Parathyroid adenoma (tissue), 2 donors: ENCODE results near the gene CNTNAP2.

Experiments used
- H2AFZ ChIP-seq: fragments of 300-600 bp; sonication (generic); one replicate; pipeline ENCODE4 v1.7.0; 2017; ENCODE audit warnings: antibody characterized with exemption, mild to moderate bottlenecking
- H3K27ac ChIP-seq: fragments of 300-600 bp; sonication (generic); one replicate; pipeline ENCODE4 v1.7.0; 2017
- H3K27me3 ChIP-seq: fragments of 300-600 bp; sonication (generic); one replicate; pipeline ENCODE4 v1.7.0; 2017; ENCODE audit warnings: low read length; ENCODE audit not compliant: control insufficient read depth, insufficient read depth
- H3K36me3 ChIP-seq: fragments of 300-600 bp; sonication (generic); one replicate; pipeline ENCODE4 v1.7.0; 2017; ENCODE audit warnings: low read length; ENCODE audit not compliant: control insufficient read depth, insufficient read depth
- H3K4me1 ChIP-seq: fragments of 300-600 bp; sonication (generic); one replicate; pipeline ENCODE4 v1.7.0; 2017; ENCODE audit warnings: control low read depth
- H3K4me2 ChIP-seq: fragments of 300-600 bp; sonication (generic); one replicate; pipeline ENCODE4 v1.7.0; 2017; ENCODE audit warnings: low read length
- H3K4me3 ChIP-seq: fragments of 300-600 bp; sonication (generic); one replicate; pipeline ENCODE4 v1.7.0; 2017; ENCODE audit warnings: low read depth, low read length
- H3K79me2 ChIP-seq: fragments of 300-600 bp; sonication (generic); one replicate; pipeline ENCODE4 v1.7.0; 2017; ENCODE audit warnings: control low read depth
- H3K9ac ChIP-seq: fragments of 300-600 bp; sonication (generic); one replicate; pipeline ENCODE4 v1.7.0; 2017; ENCODE audit warnings: mild to moderate bottlenecking
- H3K9me3 ChIP-seq: fragments of 300-600 bp; sonication (generic); one replicate; pipeline ENCODE4 v1.7.0; 2017; ENCODE audit warnings: low read length; ENCODE audit not compliant: control insufficient read depth
- TF ChIP-seq, protein P1 (sequence below): fragments of 300-600 bp; sonication (generic); IDR thresholded peaks from one replicate; pipeline ENCODE4 v1.7.0; 2017; ENCODE audit warnings: antibody characterized with exemption, mild to moderate bottlenecking
- donor health status: primary hyperparathyroidism.

Gene CNTNAP2

DNA sequence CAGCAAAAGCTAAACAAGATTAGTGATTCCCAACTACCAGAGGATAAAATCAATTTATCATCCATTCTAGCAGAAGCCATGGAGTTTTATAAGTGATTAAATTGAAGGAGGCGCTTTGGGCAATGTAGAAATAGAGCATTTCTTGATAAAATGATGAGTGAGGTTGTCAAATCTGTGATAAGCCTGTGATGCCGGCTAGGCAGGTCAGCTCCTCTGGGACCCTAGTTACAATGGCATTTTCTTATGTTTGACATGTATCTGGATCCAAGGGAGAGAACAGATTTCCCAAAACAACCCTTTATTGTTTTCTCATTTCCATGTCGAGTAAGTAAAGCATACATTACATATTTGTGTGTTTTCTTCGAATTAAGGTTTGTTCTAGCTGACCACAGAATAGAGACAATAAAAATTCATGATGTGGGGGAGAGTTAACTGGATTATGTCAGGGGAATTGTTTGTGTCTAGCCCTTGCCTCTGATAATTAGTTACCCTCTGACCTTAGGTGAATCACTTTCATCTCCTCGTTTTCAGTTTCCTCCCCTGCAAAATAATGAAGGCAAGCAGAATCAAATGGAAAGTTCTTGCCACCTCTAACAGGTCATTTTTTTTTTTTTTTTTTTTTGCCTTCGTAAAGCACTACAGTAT lies 378.5 kb downstream of the CNTNAP2 start:
- H3K36me3 ChIP-seq, result no peaks in the 10 kb centered on the region
- no peak overlapping the region for H3K4me2 ChIP-seq
- H3K4me1 ChIP-seq, result no peaks in the 10 kb centered on the region
- no peak overlapping the region for H3K27ac ChIP-seq
- TF ChIP-seq, protein P1, sequence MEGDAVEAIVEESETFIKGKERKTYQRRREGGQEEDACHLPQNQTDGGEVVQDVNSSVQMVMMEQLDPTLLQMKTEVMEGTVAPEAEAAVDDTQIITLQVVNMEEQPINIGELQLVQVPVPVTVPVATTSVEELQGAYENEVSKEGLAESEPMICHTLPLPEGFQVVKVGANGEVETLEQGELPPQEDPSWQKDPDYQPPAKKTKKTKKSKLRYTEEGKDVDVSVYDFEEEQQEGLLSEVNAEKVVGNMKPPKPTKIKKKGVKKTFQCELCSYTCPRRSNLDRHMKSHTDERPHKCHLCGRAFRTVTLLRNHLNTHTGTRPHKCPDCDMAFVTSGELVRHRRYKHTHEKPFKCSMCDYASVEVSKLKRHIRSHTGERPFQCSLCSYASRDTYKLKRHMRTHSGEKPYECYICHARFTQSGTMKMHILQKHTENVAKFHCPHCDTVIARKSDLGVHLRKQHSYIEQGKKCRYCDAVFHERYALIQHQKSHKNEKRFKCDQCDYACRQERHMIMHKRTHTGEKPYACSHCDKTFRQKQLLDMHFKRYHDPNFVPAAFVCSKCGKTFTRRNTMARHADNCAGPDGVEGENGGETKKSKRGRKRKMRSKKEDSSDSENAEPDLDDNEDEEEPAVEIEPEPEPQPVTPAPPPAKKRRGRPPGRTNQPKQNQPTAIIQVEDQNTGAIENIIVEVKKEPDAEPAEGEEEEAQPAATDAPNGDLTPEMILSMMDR, result no peak
- no peaks in the 10 kb centered on the region for H3K27me3 ChIP-seq
- no peak overlapping the region for H2AFZ ChIP-seq
- H3K9ac ChIP-seq, result no peak overlapping the region
- no peaks in the 10 kb centered on the region for H3K79me2 ChIP-seq
- no peak overlapping the region for H3K4me3 ChIP-seq
- H3K9me3 ChIP-seq, result no peaks in the 10 kb centered on the region

DNA sequence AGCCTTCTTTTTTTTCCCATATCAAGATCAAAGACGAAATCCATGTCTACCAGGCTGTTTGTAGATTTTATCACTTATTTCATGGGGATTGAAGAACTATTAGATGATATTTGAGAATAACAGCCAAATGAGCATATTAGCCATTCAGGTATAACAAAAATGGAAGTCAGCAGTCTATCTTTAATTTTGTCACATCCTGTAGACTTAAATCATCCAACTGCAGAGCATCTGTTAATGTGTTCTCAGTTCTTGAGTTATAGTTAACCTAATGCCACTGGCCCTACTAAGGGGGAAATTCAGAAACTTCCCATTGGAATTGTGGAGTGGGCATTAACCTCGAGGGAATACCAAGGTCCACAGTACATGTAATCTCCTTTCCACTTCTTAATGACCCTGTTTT lies 380.1 kb downstream of the CNTNAP2 start:
- TF ChIP-seq, protein P1, result no peak
- H3K36me3 ChIP-seq, result no peaks in the 10 kb centered on the region
- H3K4me2 ChIP-seq, result no peak overlapping the region
- H3K4me1 ChIP-seq, result no peaks in the 10 kb centered on the region
- no peak overlapping the region for H3K27ac ChIP-seq
- H2AFZ ChIP-seq, result no peak overlapping the region
- H3K4me3 ChIP-seq, result no peak overlapping the region
- no peak overlapping the region for H3K9ac ChIP-seq
- no peaks in the 10 kb centered on the region for H3K79me2 ChIP-seq
- H3K27me3 ChIP-seq, result no peaks in the 10 kb centered on the region
- no peaks in the 10 kb centered on the region for H3K9me3 ChIP-seq

DNA sequence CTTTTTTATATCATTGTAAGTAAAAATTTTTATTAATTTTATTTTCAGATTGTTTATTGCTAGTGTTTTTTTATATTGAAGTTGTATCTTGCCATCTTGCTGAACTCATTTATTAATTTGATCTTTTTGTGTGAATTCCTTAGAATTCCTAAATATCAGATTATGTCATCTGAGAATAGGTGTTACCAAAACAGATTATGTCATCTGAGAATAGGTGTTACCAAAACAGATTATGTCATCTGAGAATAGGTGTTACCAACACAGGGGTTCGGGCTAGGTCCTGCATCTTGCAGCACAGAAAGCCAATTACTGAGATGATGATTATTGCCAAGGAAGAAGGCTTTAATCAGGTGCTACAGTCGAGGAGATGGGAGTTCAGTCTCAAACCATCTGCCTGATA lies 383.4 kb downstream of the CNTNAP2 start:
- Histone ChIP-seq H3K79me2 (no peaks in the 10 kb centered on the region), H3K36me3 (no peaks in the 10 kb centered on the region), H3K9ac (no peak overlapping the region), H3K4me2 (no peak overlapping the region), H3K27me3 (no peaks in the 10 kb centered on the region), H3K4me1 (no peaks in the 10 kb centered on the region), H3K9me3 (no peaks in the 10 kb centered on the region), H3K27ac (no peak overlapping the region), H3K4me3 (no peak overlapping the region), H2AFZ (no peak overlapping the region)
- TF ChIP-seq, protein P1, result no peak

DNA sequence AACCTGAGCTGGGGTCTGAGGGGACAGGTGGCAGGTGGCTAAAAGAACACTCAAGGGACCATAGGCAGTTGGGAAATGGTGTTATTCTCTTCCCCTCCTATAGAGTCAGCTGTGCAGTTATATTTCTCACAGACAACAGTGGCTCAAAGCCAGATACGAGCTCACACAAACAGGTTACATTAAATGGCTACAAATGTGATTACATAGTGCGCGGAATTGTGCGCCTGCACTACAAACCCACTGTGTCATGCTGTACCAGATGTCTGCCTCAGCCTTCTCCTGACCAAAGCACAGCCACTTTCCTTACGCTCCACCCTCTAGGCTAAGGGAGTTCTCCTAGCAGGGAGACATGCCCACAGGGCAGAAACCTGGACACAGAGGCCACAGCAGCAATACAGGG lies 387.2 kb downstream of the CNTNAP2 start:
- H3K9me3 ChIP-seq, result no peaks in the 10 kb centered on the region
- no peaks in the 10 kb centered on the region for H3K36me3 ChIP-seq
- H3K27ac ChIP-seq, result no peak overlapping the region
- no peak overlapping the region for H3K4me3 ChIP-seq
- no peaks in the 10 kb centered on the region for H3K27me3 ChIP-seq
- no peak overlapping the region for H3K4me2 ChIP-seq
- TF ChIP-seq, protein P1, result no peak
- no peaks in the 10 kb centered on the region for H3K79me2 ChIP-seq
- H3K9ac ChIP-seq, result no peak overlapping the region
- H2AFZ ChIP-seq, result no peak overlapping the region
- no peaks in the 10 kb centered on the region for H3K4me1 ChIP-seq

DNA sequence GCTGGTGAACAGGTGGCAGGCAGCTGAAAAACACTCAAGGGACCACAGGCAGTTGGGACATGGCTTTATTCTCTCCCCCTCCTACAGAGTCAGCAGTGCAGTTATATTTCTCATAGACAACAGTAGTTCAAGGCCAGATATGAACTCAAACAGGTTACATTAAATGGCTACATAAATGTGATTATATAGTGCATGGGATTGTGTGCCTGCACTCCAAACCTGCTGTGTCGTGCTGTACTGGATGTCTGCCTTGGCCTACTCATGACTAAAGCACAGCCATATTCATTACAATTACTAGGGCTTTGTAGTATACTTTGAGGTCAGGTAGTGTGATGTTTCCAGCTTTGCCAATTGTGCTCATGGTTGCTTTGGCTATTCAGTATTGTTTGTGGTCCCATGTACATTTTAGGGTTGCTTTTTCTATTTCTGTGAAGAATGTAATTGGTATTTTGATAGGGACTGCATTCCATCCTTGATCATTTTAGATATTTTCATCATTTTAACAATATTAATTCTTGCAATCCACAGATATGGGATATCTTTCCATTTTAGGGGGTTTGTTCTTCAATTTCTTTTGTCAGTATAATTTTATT lies 393.6 kb downstream of the CNTNAP2 start:
- Histone ChIP-seq H3K27me3 (no peaks in the 10 kb centered on the region), H3K9ac (no peak overlapping the region), H3K9me3 (no peaks in the 10 kb centered on the region), H3K4me1 (no peaks in the 10 kb centered on the region), H3K4me2 (no peak overlapping the region), H2AFZ (no peak overlapping the region), H3K36me3 (no peaks in the 10 kb centered on the region), H3K27ac (no peak overlapping the region), H3K4me3 (no peak overlapping the region), H3K79me2 (no peaks in the 10 kb centered on the region)
- TF ChIP-seq, protein P1, result no peak
